ENCODE data around the gene ARVCF. TPM values are rescaled to one million over a fixed set of nuclear protein-coding genes. Genes with fewer than 3 reads are reported as not detected.
A peak's percentile ranks its signal among the peaks of the same experiment; 100 is the strongest.

Gene ARVCF
- total RNA-seq, 1 donor from 2014 or later: 119 TPM

GRCh38 chr22:19966908-19967750 is 49.5 kb downstream of the ARVCF start:
- peaks cover 4% of the 10 kb centered on the region for H3K27me3 Mint-ChIP-seq (ENCODE audit: unreplicated experiment)
- no peak for TF ChIP-seq CTCF (IDR thresholded peaks at IDR 0.05; ENCODE audit: partially characterized antibody, unreplicated experiment)
- H3K4me1 Mint-ChIP-seq (ENCODE audit: low read depth, unreplicated experiment): peaks cover 3% of the 10 kb centered on the region
- peaks cover 10% of the 10 kb centered on the region for H3K9me3 Mint-ChIP-seq (ENCODE audit: unreplicated experiment)
- no peak for DNase-seq
- H3K27ac Mint-ChIP-seq (ENCODE audit: unreplicated experiment): no peak overlapping the region
- no peaks in the 10 kb centered on the region for H3K36me3 Mint-ChIP-seq (ENCODE audit: unreplicated experiment)
- no peak overlapping the region for H3K4me3 Mint-ChIP-seq (ENCODE audit: unreplicated experiment)

GRCh38 chr22:19965771-19966709 is 50.6 kb downstream of the ARVCF start:
- H3K4me1 Mint-ChIP-seq (ENCODE audit: low read depth, unreplicated experiment): peaks cover 3% of the 10 kb centered on the region
- peaks cover 4% of the 10 kb centered on the region for H3K27me3 Mint-ChIP-seq (ENCODE audit: unreplicated experiment)
- no peak overlapping the region for H3K4me3 Mint-ChIP-seq (ENCODE audit: unreplicated experiment)
- DNase-seq: no peak
- peak; percentile 54 for TF ChIP-seq CTCF (IDR thresholded peaks at IDR 0.05; ENCODE audit: partially characterized antibody, unreplicated experiment)
- H3K9me3 Mint-ChIP-seq (ENCODE audit: unreplicated experiment): peaks cover 10% of the 10 kb centered on the region
- H3K27ac Mint-ChIP-seq (ENCODE audit: unreplicated experiment): no peak overlapping the region
- H3K36me3 Mint-ChIP-seq (ENCODE audit: unreplicated experiment): no peaks in the 10 kb centered on the region

DNA sequence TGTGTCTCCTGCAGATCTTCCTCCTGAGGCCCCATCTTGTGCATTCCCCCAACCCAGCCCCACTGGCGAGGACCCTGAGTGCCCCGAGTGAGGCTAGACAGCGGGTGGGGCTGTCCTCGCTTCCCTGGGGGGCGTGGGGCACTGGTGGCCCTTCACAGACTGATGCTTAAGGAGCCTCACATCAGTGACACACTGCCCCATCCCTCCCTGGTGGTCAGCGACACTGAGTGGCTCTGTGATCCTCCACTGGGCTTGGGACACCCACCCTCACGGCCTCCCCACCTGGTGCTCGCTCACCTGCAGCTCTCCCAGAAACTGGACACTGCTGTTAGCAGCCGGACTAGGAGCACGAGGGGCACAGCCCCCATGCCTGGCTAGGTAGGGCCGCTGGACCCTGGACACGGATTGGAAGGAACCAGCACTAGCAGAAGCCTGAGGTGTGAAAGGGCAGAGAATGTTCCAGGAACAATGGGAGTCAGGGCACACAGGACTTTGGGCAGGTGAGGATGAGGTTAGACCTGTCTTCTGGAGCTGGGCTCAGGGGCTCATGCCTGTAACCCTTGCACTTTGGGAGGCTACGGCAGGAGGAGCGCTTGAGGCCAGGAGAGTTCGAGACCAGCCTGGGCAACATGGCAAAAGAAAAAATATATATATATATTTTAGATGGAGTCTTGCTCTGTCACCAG is 51.8 kb downstream of the ARVCF start:
- no peak for TF ChIP-seq CTCF (IDR thresholded peaks at IDR 0.05; ENCODE audit: partially characterized antibody, unreplicated experiment)
- DNase-seq: no peak
- H3K4me1 Mint-ChIP-seq (ENCODE audit: low read depth, unreplicated experiment): peaks cover 2% of the 10 kb centered on the region
- no peaks in the 10 kb centered on the region for H3K36me3 Mint-ChIP-seq (ENCODE audit: unreplicated experiment)
- H3K9me3 Mint-ChIP-seq (ENCODE audit: unreplicated experiment): peaks cover 12% of the 10 kb centered on the region
- peaks cover 4% of the 10 kb centered on the region for H3K27me3 Mint-ChIP-seq (ENCODE audit: unreplicated experiment)
- no peak overlapping the region for H3K27ac Mint-ChIP-seq (ENCODE audit: unreplicated experiment)
- no peak overlapping the region for H3K4me3 Mint-ChIP-seq (ENCODE audit: unreplicated experiment)

DNA sequence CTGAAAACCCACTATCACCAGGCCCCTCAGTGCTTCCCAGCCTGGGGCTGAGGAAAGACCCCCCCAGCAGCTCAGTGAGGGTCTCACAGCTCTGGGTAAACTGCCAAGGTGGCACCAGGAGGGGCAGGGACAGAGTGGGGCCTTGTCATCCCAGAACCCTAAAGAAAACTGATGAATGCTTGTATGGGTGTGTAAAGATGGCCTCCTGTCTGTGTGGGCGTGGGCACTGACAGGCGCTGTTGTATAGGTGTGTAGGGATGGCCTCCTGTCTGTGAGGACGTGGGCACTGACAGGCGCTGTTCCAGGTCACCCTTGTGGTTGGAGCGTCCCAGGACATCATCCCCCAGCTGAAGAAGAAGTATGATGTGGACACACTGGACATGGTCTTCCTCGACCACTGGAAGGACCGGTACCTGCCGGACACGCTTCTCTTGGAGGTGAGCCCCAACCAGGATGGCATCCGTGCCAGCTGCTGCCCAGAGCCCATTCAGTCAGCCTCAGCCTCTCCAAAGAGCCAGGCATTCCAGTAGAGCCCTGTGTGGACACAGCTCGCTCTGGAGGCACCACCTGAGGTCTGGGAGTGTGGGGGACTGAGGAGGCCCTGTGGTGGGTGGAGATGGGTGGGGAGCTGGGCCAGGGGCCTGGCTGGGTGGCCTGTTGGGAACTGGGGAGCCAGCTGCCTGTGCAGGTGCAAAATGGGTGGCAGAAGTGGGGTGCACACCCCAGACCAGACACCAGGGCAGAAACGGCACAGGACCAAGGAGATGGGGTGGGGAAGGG is 52.6 kb downstream of the ARVCF start:
- TF ChIP-seq CTCF (IDR thresholded peaks at IDR 0.05; ENCODE audit: partially characterized antibody, unreplicated experiment): no peak
- no peak overlapping the region for H3K27ac Mint-ChIP-seq (ENCODE audit: unreplicated experiment)
- H3K9me3 Mint-ChIP-seq (ENCODE audit: unreplicated experiment): peaks cover 12% of the 10 kb centered on the region
- H3K4me1 Mint-ChIP-seq (ENCODE audit: low read depth, unreplicated experiment): peaks cover 2% of the 10 kb centered on the region
- DNase-seq: no peak
- no peaks in the 10 kb centered on the region for H3K36me3 Mint-ChIP-seq (ENCODE audit: unreplicated experiment)
- H3K4me3 Mint-ChIP-seq (ENCODE audit: unreplicated experiment): no peak overlapping the region
- peaks cover 4% of the 10 kb centered on the region for H3K27me3 Mint-ChIP-seq (ENCODE audit: unreplicated experiment)
